Adrenal gland (tissue), 5 donors: ENCODE data around the gene EXOC3L2.

ENCODE experiments used
- POLR2A ChIP-seq, 2 donors: fragments of 450-650 bp; IDR thresholded peaks; one replicate each; pipeline ENCODE4 v1.6.1; 2017; ENCODE audit warnings: antibody characterized with exemption in 2 of 2, mild to moderate bottlenecking in 2 of 2, moderate library complexity in 1 of 2
- TF ChIP-seq, protein P1 (sequence below), 6 experiments: fragments of 450-650 bp in 4 of 6; fragments of 200-600 bp in 2 of 6; sonication (generic) in 1 of 6; IDR thresholded peaks; 1 replicate in 5 of 6; 2 replicates in 1 of 6; pipeline versions ENCODE4 v1.5.1 to v1.8.0; 2016 to 2021; ENCODE audit warnings: antibody characterized with exemption in 6 of 6, mild to moderate bottlenecking in 2 of 6, moderate library complexity in 1 of 6
- donor health status: DM: no; HTN: no; CAD: no.

DNA sequence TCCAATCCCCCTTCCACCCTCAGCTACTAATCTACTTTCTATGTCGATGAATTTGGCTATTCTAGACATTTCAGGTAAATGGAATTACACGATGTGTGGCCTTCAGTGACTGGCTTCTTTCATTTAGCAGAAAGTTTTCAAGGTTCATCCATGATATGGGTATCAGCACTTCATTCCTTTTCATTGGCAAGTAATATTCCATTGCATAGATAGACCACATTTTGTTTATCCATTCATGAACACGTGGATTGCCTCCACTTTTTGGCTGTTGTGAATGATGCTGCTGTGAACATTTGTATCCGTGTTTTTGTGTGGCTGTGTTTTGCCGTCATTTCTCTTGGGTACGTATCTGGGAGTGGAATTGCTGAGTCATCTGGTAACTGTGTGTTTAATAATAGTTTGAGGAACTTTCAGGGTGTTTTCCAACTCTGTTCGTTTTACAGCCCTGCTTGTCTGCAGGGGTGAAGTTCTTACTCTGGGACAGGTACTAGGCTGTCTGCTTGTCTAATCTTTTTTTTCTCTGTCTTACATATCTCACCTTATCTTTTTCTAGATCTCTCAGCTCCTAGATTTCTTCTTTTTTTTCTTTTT lies 38.3 kb upstream of the EXOC3L2 start:
- TF ChIP-seq, protein P1, sequence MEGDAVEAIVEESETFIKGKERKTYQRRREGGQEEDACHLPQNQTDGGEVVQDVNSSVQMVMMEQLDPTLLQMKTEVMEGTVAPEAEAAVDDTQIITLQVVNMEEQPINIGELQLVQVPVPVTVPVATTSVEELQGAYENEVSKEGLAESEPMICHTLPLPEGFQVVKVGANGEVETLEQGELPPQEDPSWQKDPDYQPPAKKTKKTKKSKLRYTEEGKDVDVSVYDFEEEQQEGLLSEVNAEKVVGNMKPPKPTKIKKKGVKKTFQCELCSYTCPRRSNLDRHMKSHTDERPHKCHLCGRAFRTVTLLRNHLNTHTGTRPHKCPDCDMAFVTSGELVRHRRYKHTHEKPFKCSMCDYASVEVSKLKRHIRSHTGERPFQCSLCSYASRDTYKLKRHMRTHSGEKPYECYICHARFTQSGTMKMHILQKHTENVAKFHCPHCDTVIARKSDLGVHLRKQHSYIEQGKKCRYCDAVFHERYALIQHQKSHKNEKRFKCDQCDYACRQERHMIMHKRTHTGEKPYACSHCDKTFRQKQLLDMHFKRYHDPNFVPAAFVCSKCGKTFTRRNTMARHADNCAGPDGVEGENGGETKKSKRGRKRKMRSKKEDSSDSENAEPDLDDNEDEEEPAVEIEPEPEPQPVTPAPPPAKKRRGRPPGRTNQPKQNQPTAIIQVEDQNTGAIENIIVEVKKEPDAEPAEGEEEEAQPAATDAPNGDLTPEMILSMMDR (IDR thresholded peaks at IDR 0.05) = no peak
- TF ChIP-seq POLR2A (IDR thresholded peaks at IDR 0.05) = no peak
